ENCODE data around the gene ZACN. TPM values are rescaled to one million over a fixed set of nuclear protein-coding genes. Genes with fewer than 3 reads are reported as not detected.
"Not testable (repeated sequence)": the region's sequence is repeated elsewhere in the genome, so short reads cannot be mapped to it uniquely, and the experiment has no call there.

ZACN gene
- polyA plus RNA-seq, 3 donors = 0.09 TPM; not detected in 2

- no peak overlapping the region for H3K9ac ChIP-seq (ENCODE audit: insufficient read depth, low read length, poor library complexity, severe bottlenecking)
- intact Hi-C loops (cut with micrococcal nuclease) = no loop called here
- peak overlapping the region; percentile 54 to 96 for H3K4me3 Mint-ChIP-seq
- H3K27ac Mint-ChIP-seq = peak overlapping the region in 2 of 7 donors; percentile 30 to 75
- peaks cover 3 to 33% (median 19%) of the 10 kb centered on the region in 7 donors for H3K9me3 Mint-ChIP-seq
- H3K9me3 ChIP-seq (replicated peaks in 1 of 2; ENCODE audit: control insufficient read depth in 1 of 2, insufficient read depth in 1 of 2, low read length in 2 of 2) = peaks cover 0 to 25% of the 10 kb centered on the region in 2 donors
- H3K27me3 Mint-ChIP-seq (ENCODE audit: low read depth in 3 of 3) = peaks cover 72 to 79% (median 72%) of the 10 kb centered on the region in 3 donors
- TF ChIP-seq, protein P1, sequence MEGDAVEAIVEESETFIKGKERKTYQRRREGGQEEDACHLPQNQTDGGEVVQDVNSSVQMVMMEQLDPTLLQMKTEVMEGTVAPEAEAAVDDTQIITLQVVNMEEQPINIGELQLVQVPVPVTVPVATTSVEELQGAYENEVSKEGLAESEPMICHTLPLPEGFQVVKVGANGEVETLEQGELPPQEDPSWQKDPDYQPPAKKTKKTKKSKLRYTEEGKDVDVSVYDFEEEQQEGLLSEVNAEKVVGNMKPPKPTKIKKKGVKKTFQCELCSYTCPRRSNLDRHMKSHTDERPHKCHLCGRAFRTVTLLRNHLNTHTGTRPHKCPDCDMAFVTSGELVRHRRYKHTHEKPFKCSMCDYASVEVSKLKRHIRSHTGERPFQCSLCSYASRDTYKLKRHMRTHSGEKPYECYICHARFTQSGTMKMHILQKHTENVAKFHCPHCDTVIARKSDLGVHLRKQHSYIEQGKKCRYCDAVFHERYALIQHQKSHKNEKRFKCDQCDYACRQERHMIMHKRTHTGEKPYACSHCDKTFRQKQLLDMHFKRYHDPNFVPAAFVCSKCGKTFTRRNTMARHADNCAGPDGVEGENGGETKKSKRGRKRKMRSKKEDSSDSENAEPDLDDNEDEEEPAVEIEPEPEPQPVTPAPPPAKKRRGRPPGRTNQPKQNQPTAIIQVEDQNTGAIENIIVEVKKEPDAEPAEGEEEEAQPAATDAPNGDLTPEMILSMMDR (IDR thresholded peaks at IDR 0.05) = no peak
- DNase-seq = no peak
- H4K20me1 ChIP-seq (ENCODE audit: insufficient read depth, low read length) = no peaks in the 10 kb centered on the region
- H3K79me2 ChIP-seq (ENCODE audit: insufficient read depth, low read length) = peaks cover 3% of the 10 kb centered on the region
- WGBS (ENCODE audit: insufficient coverage) = 36% methylated on average over 8 of the region's 12 CpGs
- no peak overlapping the region for H3K27ac ChIP-seq (ENCODE audit: low read depth in 1 of 2, low read length in 2 of 2)
- H2AFZ ChIP-seq (ENCODE audit: insufficient read depth, low read depth, low read length, poor library complexity, severe bottlenecking) = no peak overlapping the region
- H3K4me1 Mint-ChIP-seq = peaks cover 44% of the 10 kb centered on the region
- H3K4me2 ChIP-seq (replicated peaks; ENCODE audit: extremely low read depth, low read length, poor library complexity, severe bottlenecking) = peak overlapping the region; percentile 47
- H3K4me3 ChIP-seq (replicated peaks in 1 of 3; ENCODE audit: low read depth in 2 of 3, low read length in 3 of 3) = no peak overlapping the region
- H3K36me3 Mint-ChIP-seq = peaks cover 15 to 21% of the 10 kb centered on the region in 2 donors
- peaks cover 46 to 57% of the 10 kb centered on the region in 2 donors for H3K4me1 ChIP-seq (ENCODE audit: control insufficient read depth in 1 of 2, insufficient read depth in 2 of 2, low read length in 2 of 2)
- peaks cover 3 to 8% of the 10 kb centered on the region in 2 donors for H3K36me3 ChIP-seq (replicated peaks in 1 of 2; ENCODE audit: control insufficient read depth in 1 of 2, insufficient read depth in 2 of 2, low read length in 2 of 2)
- peaks cover 37 to 76% of the 10 kb centered on the region in 2 donors for H3K27me3 ChIP-seq (ENCODE audit: control insufficient read depth in 2 of 2, insufficient read depth in 2 of 2, low read length in 2 of 2)
Observed at GRCh38 chr17:76077584-76078110, 1.3 kb upstream of the ZACN start.

DNA sequence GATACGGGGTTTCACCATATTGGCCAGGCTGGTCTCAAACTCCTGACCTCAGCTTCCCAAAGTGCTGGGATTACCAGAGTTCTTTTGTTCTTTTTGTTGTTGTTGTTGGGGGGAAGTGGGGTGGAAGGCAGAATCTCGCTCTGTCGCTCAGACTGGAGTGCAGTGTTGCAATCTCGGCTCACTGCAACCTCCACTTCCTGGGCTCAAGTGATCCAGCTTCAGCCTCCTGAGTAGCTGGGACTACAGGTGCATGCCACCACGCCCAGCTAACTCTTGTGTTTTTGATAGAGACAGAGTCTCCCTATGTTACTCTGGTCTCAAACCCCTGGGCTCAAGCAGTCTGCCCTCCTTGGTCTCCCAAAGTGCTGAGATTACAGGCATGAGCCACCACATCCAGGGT lies 612 bp upstream of the ZACN start:
- H3K4me2 ChIP-seq (replicated peaks; ENCODE audit: extremely low read depth, low read length, poor library complexity, severe bottlenecking); H3K27ac Mint-ChIP-seq; H3K79me2 ChIP-seq (ENCODE audit: insufficient read depth, low read length); H2AFZ ChIP-seq (ENCODE audit: insufficient read depth, low read depth, low read length, poor library complexity, severe bottlenecking); H3K4me3 ChIP-seq (replicated peaks in 1 of 3; ENCODE audit: low read depth in 2 of 3, low read length in 3 of 3); H3K27ac ChIP-seq (ENCODE audit: low read depth in 1 of 2, low read length in 2 of 2); intact Hi-C loops (cut with micrococcal nuclease); H3K9ac ChIP-seq (ENCODE audit: insufficient read depth, low read length, poor library complexity, severe bottlenecking); DNase-seq; H4K20me1 ChIP-seq (ENCODE audit: insufficient read depth, low read length): not testable (repeated sequence)
- Mint-ChIP-seq H3K27me3 (ENCODE audit: low read depth in 3 of 3) (peaks cover 71 to 78% (median 73%) of the 10 kb centered on the region in 3 donors), H3K4me3 (peak overlapping the region in 1 of 2 donors; percentile 96), H3K9me3 (peaks cover 3 to 33% (median 19%) of the 10 kb centered on the region in 7 donors), H3K36me3 (peaks cover 21 to 28% of the 10 kb centered on the region in 2 donors), H3K4me1 (peaks cover 40% of the 10 kb centered on the region)
- peaks cover 0 to 25% of the 10 kb centered on the region in 2 donors for H3K9me3 ChIP-seq (replicated peaks in 1 of 2; ENCODE audit: control insufficient read depth in 1 of 2, insufficient read depth in 1 of 2, low read length in 2 of 2)
- H3K36me3 ChIP-seq (replicated peaks in 1 of 2; ENCODE audit: control insufficient read depth in 1 of 2, insufficient read depth in 2 of 2, low read length in 2 of 2) = peaks cover 9 to 16% of the 10 kb centered on the region in 2 donors
- H3K4me1 ChIP-seq (ENCODE audit: control insufficient read depth in 1 of 2, insufficient read depth in 2 of 2, low read length in 2 of 2) = peaks cover 40 to 51% of the 10 kb centered on the region in 2 donors
- H3K27me3 ChIP-seq (ENCODE audit: control insufficient read depth in 2 of 2, insufficient read depth in 2 of 2, low read length in 2 of 2) = peaks cover 37 to 74% of the 10 kb centered on the region in 2 donors
- WGBS (ENCODE audit: insufficient coverage) = 40% methylated on average over 4 of the region's 5 CpGs
